K562 (cell line): ENCODE measurements around the gene CGREF1. TPM values are rescaled to one million over a fixed set of nuclear protein-coding genes. Genes with fewer than 3 reads are reported as not detected.
A peak's percentile ranks its signal among the peaks of the same experiment; 100 is the strongest.

Experiments
- ATF1 ChIP-seq, 2 experiments: fragments of 450-650 bp in 1 of 2; IDR thresholded peaks; 2 replicates each; pipeline ENCODE4 v1.6.1; 2016; ENCODE audit warnings: missing compliant biosample characterization in 1 of 2, missing genetic modification characterization in 1 of 2
- CBFA2T2 ChIP-seq: fragments of 450-650 bp; conservative IDR thresholded peaks from 2 replicates; pipeline ENCODE4 v1.6.1; 2017; ENCODE audit warnings: mild to moderate bottlenecking
- CBFB ChIP-seq: sonication (generic); formaldehyde crosslinking; IDR thresholded peaks from 2 replicates; pipeline ENCODE4 v1.4.0; 2020; ENCODE audit warnings: mild to moderate bottlenecking, missing genetic modification reagents
- DMBX1 ChIP-seq: fragments of 250-450 bp; sonication (Bioruptor Pico); IDR thresholded peaks from 2 replicates; pipeline ENCODE4 v1.8.0; 2022; ENCODE audit warnings: inconsistent platforms, mild to moderate bottlenecking, moderate library complexity, borderline replicate concordance
- E2F4 ChIP-seq: sonication (generic); formaldehyde crosslinking; IDR thresholded peaks from 2 replicates; pipeline ENCODE4 v1.8.0; 2022; ENCODE audit warnings: mild to moderate bottlenecking, low read depth, missing genetic modification reagents
- E2F5 ChIP-seq: sonication (generic); formaldehyde crosslinking; IDR thresholded peaks from 2 replicates; pipeline ENCODE4 v1.8.0; 2022; ENCODE audit warnings: mild to moderate bottlenecking, missing genetic modification reagents
- EHMT2 ChIP-seq: fragments of 450-650 bp; IDR thresholded peaks from 2 replicates; pipeline ENCODE4 v1.6.1; 2018; ENCODE audit warnings: antibody characterized with exemption
- EWSR1 ChIP-seq: fragments of 450-650 bp; IDR thresholded peaks from 2 replicates; pipeline ENCODE4 v1.6.1; 2018; ENCODE audit warnings: borderline replicate concordance, mild to moderate bottlenecking, low read depth, moderate library complexity; ENCODE audit not compliant: partially characterized antibody
- KDM2B ChIP-seq: fragments of 250-450 bp; sonication (Bioruptor Pico); IDR thresholded peaks from 2 replicates; pipeline ENCODE4 v1.8.0; 2021; ENCODE audit warnings: mild to moderate bottlenecking, moderate library complexity
- KLF16 ChIP-seq: IDR thresholded peaks from 2 replicates; pipeline ENCODE4 v1.6.1; 2016; ENCODE audit warnings: antibody characterized with exemption
- MXD1 ChIP-seq: fragments of 250-450 bp; sonication (Bioruptor Pico); IDR thresholded peaks from 2 replicates; pipeline ENCODE4 v1.8.0; 2021; ENCODE audit warnings: borderline replicate concordance, mild to moderate bottlenecking, moderate library complexity; ENCODE audit not compliant: poor library complexity, severe bottlenecking
- MYC ChIP-seq, 2 experiments: fragments of 250-450 bp in 1 of 2; sonication (Bioruptor Pico) in 1 of 2; IDR thresholded peaks; 2 replicates each; pipeline versions ENCODE4 v1.5.1 to v1.6.1; 2012 to 2021; ENCODE audit warnings: low read depth in 2 of 2, borderline replicate concordance in 1 of 2, improper control_type of control experiment in 1 of 2, low read length in 1 of 2, mild to moderate bottlenecking in 1 of 2, moderate library complexity in 1 of 2
- NRF1 ChIP-seq, 2 experiments: fragments of 450-650 bp; IDR thresholded peaks in 1 of 2; conservative IDR thresholded peaks in 1 of 2; 2 replicates each; pipeline ENCODE4 v1.6.1; 2014; ENCODE audit warnings: mild to moderate bottlenecking in 2 of 2
- POLR2G ChIP-seq: fragments of 200-400 bp; formaldehyde crosslinking; IDR thresholded peaks from 2 replicates; pipeline ENCODE4 v1.6.1; 2017; ENCODE audit warnings: low read depth, mild to moderate bottlenecking, antibody characterized with exemption, low read length, moderate library complexity
- SMARCA4 ChIP-seq: fragments of 450-650 bp; IDR thresholded peaks from 2 replicates; pipeline ENCODE4 v1.6.1; 2016
- SRF ChIP-seq, 2 experiments: fragments of 250-450, 450-650 bp in 1 of 2; sonication (Bioruptor Pico) in 1 of 2; sonication (generic) in 1 of 2; formaldehyde crosslinking; IDR thresholded peaks; 2 replicates each; pipeline versions ENCODE4 v1.5.0 to v1.5.1; 2020 to 2022; ENCODE audit warnings: mild to moderate bottlenecking in 1 of 2, missing genetic modification reagents in 1 of 2
- WHSC1 ChIP-seq: IDR thresholded peaks from one replicate; pipeline ENCODE4 v1.6.1; 2012; ENCODE audit warnings: low read length, control low read depth, inconsistent platforms
- ZC3H11A ChIP-seq: IDR thresholded peaks from 2 replicates; pipeline ENCODE4 v1.6.1; 2012; ENCODE audit warnings: low read depth, low read length, improper control_type of control experiment
- ZC3H8 ChIP-seq: fragments of 450-650 bp; IDR thresholded peaks from 2 replicates; pipeline ENCODE4 v1.6.1; 2017
- ZNF184 ChIP-seq: sonication (generic); formaldehyde crosslinking; IDR thresholded peaks from 2 replicates; pipeline ENCODE4 v1.5.0; 2020; ENCODE audit warnings: missing genetic modification reagents
- ZNF274 ChIP-seq: IDR thresholded peaks from 2 replicates; pipeline ENCODE4 v1.6.1; 2011; ENCODE audit warnings: low read depth, mild to moderate bottlenecking, low read length, moderate library complexity, borderline replicate concordance
- ZNF3 ChIP-seq: fragments of 250-450 bp; sonication (Bioruptor Pico); IDR thresholded peaks from 2 replicates; pipeline ENCODE4 v1.5.0; 2021; ENCODE audit warnings: mild to moderate bottlenecking, moderate library complexity
- ZNF398 ChIP-seq: fragments of 250-450 bp; sonication (Bioruptor Pico); IDR thresholded peaks from 2 replicates; pipeline ENCODE4 v1.8.0; 2021; ENCODE audit warnings: moderate library complexity, mild to moderate bottlenecking, inconsistent platforms
- polyA plus RNA-seq, 8 experiments: library from polyadenylated mRNA; depleted of rRNA in 4 of 8; stranded (reverse) in 5 of 8; unstranded in 3 of 8; fragments of >200 nt; fragmentation: Nextera tagmentation in 2 of 8; fragmentation: Illumina TruSeq in 1 of 8; extraction: Ambion mirVana in 2 of 8; extraction: Trizol in 1 of 8; gene quantifications; 2 replicates each; pipeline versions ENCODE4 v1.2.1 to v1.2.3, GENCODE V29; 2011 to 2014; ENCODE audit warnings: inconsistent platforms in 1 of 8, missing spikeins in 1 of 8
- total RNA-seq, 7 experiments: library from RNA; depleted of rRNA in 6 of 7; stranded (reverse); fragments of >200 nt in 6 of 7; fragmentation: Illumina TruSeq in 2 of 7; extraction: Trizol in 2 of 7; gene quantifications; 2 replicates each; pipeline versions ENCODE4 v1.2.1 to v1.2.3, GENCODE V29; 2011 to 2021; ENCODE audit warnings: low replicate concordance in 1 of 7

Gene CGREF1
- total and polyA plus RNA-seq, 9 of the 15 experiments (the other 6 are each of a cell fraction or from before 2014, with no cell fraction given): 0.07 to 0.50 (median 0.37) TPM

- TF ChIP-seq E2F5 (CRISPR knock-in tag) (no peak), CBFA2T2 (0 out of 2 replicates have a peak, but pooled peaks have one; percentile 5), EHMT2 (no peak), CBFB (CRISPR knock-in tag) (no peak), SMARCA4 (peak; percentile 20; the same call in 1 of the 2 replicates), ZNF3 (CRISPR knock-in tag) (no peak), MXD1 (no peak), NRF1 (conservative IDR thresholded peaks at IDR 0.05 in 1 of 2, IDR thresholded peaks at IDR 0.05 in 1 of 2) (peak in 1 of 2 experiments; percentile 20; a peak in 1 of 4 replicates), ZC3H11A (no peak), ZNF274 (no peak), POLR2G (no peak), SRF (CRISPR knock-in tag; IDR thresholded peaks at IDR 0.05) (no peak), DMBX1 (CRISPR knock-in tag) (no peak), EWSR1 (no peak), ZNF184 (CRISPR knock-in tag) (no peak), E2F4 (CRISPR knock-in tag) (no peak), KDM2B (CRISPR knock-in tag) (no peak), WHSC1 (no peak), MYC (IDR thresholded peaks at IDR 0.05; ENCODE audit: low read depth, low read length) (no peak), MYC (CRISPR knock-in tag; IDR thresholded peaks at IDR 0.05; ENCODE audit: borderline replicate concordance, low read depth) (no peak), KLF16 (no peak), ZNF398 (CRISPR knock-in tag) (no peak), ATF1 (CRISPR knock-in tag; IDR thresholded peaks at IDR 0.05) (no peak), ATF1 (tag; IDR thresholded peaks at IDR 0.05) (no peak), ZC3H8 (no peak)
Observed at GRCh38 chr2:27162151-27163121, 43.5 kb upstream of the CGREF1 start (continued).
